Activated CD8-positive, alpha-beta memory T cell treated with anti-CD3 and anti-CD28 coated beads, Interleukin-2, amount 50 U/mL, for 1 hour (primary cell): ENCODE data around the gene KRTAP10-1.

Source experiments
- DNase-seq: peaks from one replicate; pipeline ENCODE4 v3.0.0-alpha.2; 2020; ENCODE audit errors: extremely low read depth

KRTAP10-1 gene

DNA sequence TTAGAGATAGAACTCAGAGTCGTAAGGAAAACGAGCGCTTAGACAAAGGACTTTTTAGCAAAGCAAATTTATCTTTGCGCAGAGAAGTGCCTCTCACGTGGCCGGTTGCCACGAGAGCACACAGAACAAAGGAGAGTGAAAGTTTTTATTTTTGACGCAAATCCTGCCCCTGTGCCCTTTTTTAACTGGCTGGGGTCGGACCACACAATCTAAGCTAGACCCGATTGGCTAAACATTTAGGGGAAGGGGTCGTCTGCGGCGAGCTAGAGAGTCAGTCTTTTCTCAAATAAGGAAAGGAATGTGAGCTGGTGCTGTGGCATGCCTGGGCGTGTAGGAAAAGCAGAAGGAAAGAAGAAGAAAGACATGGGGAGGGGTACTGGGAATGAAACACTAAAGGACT lies 8.9 kb upstream of the KRTAP10-1 start:
- DNase-seq, result no peak

DNA sequence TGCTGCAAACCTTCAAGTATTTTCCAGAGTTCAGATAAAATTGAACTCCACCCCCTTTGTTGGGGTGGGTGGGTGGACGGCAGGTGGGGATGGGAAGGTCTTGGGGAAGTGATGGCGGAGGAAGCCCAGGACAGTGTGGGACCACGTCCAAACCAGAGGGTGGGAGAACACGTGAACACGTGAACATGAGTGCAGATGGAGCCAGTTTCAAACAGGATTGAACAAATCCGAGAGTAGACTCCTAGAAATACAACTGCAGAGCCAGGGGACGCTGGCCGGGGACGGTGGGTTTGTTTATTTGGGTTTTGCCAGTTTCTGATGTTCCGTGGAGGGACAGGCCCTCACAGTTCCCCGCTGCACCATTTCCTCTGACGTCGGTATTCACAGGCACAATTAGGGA lies 8.4 kb upstream of the KRTAP10-1 start:
- no peak for DNase-seq

GRCh38 chr21:44547656-44548331 lies 7.8 kb upstream of the KRTAP10-1 start:
- DNase-seq, result no peak

DNA sequence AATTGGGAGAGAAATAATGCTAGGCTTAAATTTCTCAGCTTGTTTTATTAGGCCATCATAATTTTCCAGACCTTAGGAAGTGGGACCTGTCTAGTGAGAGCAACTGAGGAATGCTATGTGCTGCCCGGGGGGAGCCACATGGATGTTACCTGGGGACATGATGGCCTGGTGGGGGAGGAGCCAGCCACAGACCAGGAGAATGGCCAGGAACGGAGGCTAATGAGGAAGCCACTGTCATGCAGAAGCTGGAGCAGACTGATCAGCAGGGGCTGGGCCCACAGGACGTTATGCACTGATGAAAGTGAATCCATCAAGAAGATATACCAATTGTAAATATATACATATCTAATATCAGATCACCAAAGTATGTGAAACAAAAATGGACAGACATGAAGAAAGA lies 4.6 kb upstream of the KRTAP10-1 start:
- DNase-seq, result no peak

- no peak for DNase-seq
Measured at GRCh38 chr21:44542716-44543115, 2.7 kb upstream of the KRTAP10-1 start.

- no peak for DNase-seq
Measured at GRCh38 chr21:44540741-44541288, 820 bp upstream of the KRTAP10-1 start.

- DNase-seq, result no peak
Measured at GRCh38 chr21:44539046-44539445, 949 bp downstream of the KRTAP10-1 start.

- no peak for DNase-seq
Measured at GRCh38 chr21:44537930-44538911, 1.8 kb downstream of the KRTAP10-1 start.

- DNase-seq, result no peak
Measured at GRCh38 chr21:44535963-44536362, 4.0 kb downstream of the KRTAP10-1 start.

- DNase-seq, result no peak
Measured at GRCh38 chr21:44534688-44535087, 5.3 kb downstream of the KRTAP10-1 start.

- DNase-seq, result no peak
Measured at GRCh38 chr21:44533891-44534627, 5.9 kb downstream of the KRTAP10-1 start.

DNA sequence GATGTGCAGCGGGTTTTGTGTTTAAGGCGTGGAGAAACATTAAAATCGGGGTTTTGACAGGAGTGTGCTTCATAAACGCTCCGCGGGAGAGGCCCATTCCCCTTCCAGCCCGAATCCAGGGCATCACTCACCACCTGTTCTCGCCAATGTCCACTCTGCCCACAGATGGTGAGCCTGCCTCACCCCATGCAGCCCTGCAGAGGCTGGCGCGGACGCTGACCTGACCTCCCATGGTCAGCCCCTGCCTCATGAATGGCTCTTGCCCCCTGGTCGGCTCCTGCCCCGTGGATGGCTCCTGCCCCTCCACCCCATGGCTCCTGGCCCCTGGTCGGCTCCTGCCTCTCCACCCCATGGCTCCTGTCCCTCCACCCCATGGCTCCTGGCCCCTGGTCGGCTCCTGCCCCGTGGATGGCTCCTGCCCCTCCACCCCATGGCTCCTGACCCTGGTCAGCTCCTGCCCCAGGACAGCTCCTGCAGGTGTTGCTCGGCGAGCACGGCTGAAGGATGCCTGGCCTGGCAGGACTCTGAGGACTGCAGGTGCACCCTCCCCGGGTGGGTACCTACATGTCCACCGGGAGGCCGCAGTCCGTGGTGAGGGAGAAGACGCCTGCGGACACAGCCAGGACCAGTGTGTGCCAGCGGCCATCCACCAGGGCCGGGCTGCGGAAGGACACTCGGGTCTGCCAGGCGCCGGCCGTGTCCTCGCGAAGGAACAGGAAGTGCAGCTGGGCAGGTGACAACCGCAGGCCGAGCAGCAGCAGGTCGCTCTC lies 6.7 kb downstream of the KRTAP10-1 start:
- no peak for DNase-seq

GRCh38 chr21:44532712-44533111 lies 7.3 kb downstream of the KRTAP10-1 start:
- DNase-seq, result no peak

DNA sequence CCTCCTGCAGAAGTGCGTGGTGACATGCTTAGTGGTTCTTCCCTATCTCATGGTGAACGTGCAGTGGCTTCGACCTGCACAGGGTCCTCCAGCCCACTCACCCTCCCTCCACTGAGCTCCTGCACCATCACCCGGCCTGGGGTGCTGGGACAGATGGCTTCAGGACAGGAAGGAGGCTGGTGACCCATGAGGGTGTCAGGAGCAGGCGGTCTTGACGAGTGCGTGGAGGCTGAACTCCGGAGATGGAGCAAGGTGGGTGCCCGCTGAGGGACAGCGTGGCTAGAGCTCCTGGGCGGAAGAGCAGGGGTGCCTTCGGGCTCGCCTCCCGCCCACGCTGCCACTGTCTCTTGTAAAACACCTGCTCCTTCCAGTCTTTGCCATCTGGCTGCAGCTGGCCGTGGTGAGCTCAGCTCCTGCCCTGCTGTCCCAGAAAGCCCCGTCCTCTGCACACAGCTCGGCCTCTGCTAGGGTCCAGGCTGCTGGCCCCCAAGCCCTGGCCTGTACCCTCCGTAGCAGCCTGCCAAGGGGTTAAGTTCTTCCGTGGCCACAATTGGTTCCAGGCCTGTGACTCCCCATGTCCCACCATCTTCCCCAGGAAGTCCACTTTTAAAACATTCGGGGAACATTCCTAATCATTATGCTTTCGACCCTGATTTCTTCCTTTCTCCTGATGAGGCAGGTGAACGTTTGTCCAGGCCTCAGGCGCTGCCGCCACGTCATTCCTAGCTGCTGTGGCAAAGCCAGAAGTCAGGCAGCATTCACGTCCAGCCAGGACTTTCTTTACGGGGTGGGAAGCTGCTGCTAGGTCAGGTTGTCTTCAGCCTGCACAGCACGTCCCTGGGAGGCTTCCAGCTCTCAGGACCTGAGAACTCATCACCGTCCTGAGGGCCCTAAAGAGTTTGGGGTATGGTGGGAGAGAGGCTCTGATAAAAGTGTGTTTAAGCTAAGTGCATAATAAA lies 8.1 kb downstream of the KRTAP10-1 start:
- no peak for DNase-seq

- DNase-seq, result no peak
Measured at GRCh38 chr21:44530903-44531605, 8.9 kb downstream of the KRTAP10-1 start.

GRCh38 chr21:44530221-44530902 lies 9.6 kb downstream of the KRTAP10-1 start:
- no peak for DNase-seq

DNA sequence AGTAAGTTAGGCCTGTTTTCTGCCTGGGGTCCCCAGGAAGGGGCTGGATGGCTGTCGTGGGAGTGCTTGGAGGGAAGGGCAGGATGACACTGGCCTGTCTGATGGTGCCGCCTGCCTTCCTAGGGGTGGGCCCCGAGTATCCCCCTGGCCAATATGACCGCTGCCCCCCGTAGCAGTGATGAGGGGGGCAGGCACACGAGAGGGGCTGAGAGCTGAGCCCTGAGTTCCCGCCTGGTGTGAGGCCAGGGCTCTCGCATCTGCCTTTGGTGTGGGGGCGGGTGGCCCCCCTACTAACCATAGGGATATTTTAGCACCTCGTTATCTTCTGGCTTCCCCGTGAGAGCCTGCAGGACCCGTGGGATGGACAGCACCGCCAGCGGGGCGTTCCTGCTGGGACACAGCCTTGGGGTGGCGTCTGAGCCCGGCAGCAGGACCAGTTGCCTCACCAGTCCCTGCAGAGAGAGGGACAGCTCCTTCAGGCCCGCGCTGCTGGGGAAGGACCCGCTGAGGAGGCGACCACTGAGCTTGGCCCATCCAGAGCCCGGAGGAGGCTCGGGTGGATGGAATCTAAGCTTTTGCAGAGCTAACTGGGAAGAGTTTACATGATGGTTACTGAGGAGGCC lies 10.4 kb downstream of the KRTAP10-1 start:
- DNase-seq, result no peak

GRCh38 chr21:44529011-44529421 lies 11.0 kb downstream of the KRTAP10-1 start:
- DNase-seq, result no peak
